ENCODE results near the gene NCOA5.

The NCOA5 gene

GRCh38 chr20:46011631-46012482 lies 77.9 kb downstream of the NCOA5 start:
- DNase-seq: no peak

Measured in right forelimb (tissue), 1 donor.